ENCODE results near the gene KRTCAP3. TPM values are rescaled to one million over a fixed set of nuclear protein-coding genes. Genes with fewer than 3 reads are reported as not detected.
"Not testable (repeated sequence)": the region's sequence is repeated elsewhere in the genome, so short reads cannot be mapped to it uniquely, and the experiment has no call there.

KRTCAP3 gene, protein sequence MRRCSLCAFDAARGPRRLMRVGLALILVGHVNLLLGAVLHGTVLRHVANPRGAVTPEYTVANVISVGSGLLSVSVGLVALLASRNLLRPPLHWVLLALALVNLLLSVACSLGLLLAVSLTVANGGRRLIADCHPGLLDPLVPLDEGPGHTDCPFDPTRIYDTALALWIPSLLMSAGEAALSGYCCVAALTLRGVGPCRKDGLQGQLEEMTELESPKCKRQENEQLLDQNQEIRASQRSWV
- 0.34 and 0.50 TPM in 2 replicates for total RNA-seq (2014; rRNA removed; shearing (Covaris generic))
- 0.36 TPM in 1 of 2 replicates, not detected in the other for polyA plus RNA-seq (2015; cell fraction: cytosol; rRNA removed)
- polyA plus RNA-seq (2015; cell fraction: nucleus; rRNA removed), result 4.5 and 5.6 TPM in 2 replicates

DNA sequence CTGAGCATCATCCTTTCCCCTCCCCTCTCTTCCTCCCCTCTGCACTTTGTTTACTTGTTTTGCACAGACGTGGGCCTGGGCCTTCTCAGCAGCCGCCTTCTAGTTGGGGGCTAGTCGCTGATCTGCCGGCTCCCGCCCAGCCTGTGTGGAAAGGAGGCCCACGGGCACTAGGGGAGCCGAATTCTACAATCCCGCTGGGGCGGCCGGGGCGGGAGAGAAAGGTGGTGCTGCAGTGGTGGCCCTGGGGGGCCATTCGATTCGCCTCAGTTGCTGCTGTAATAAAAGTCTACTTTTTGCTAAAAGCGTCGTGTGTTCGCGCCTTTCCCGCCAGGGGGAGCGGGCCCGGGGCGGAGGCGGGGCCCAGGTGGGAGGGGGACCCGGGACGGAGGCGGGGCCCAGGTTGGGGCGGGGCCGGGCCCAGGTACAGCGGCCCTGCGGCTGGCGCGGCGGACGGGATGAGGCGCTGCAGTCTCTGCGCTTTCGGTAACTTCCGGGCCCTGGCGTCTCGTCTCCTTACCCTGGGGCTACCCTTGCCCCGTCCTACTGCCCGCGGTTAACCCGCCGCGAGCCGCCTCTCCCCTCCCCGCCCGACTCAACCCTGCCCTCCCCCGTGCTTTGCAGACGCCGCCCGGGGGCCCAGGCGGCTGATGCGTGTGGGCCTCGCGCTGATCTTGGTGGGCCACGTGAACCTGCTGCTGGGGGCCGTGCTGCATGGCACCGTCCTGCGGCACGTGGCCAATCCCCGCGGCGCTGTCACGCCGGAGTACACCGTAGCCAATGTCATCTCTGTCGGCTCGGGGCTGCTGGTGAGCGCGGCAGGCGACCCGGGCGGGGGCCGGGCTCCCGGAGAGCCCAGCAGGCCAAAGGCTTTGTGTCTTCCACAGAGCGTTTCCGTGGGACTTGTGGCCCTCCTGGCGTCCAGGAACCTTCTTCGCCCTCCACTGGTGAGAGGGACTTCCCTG is at the start of gene KRTCAP3:
Gene KRTCAP3, plus strand, starts transcription at position 424 of the 962 bp plus-strand sequence. Its CDS starts 32 bp downstream, at position 456.
- no peak for DNase-seq (ENCODE audit: low read depth)

DNA sequence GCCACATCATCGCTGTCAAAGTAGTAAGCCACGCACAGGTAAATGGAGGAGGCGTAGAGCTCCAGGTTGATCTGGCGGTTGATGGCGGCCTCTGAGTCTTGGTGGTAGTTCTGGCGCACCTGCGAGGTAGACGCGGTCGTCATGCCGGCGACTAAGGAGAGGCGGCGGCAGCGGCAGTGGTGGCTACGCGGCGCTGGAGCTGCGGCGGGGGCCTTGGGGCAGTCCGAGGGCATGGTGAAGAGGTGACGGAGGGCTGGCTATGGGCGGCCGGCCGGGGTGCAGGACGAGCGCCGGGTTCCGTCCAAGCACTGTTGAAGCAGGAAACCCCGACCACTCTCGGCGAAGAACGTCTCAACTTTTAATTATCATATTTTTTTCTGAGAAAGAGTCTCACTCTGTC is 49.0 kb upstream of the KRTCAP3 start:
- DNase-seq (ENCODE audit: low read depth), result no peak

DNA sequence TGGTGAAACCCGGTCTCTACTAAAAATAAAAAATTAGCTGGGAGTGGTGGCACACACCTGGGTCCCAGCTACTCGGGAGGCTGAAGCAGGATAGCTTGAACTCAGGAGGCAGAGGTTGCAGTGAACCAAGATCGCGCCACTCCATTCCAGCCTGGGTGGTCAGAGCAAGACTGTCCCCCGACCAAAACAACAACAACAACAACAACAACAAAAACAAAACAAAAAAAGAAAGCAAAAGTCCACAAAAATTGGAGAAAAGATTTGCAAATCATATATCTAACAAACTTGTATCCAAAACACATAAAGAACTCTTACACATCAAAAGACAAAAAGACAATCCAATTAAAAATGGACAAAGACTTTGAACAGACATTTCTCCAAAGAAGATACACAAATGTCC is 43.2 kb upstream of the KRTCAP3 start:
- DNase-seq (ENCODE audit: low read depth), result no peak

DNA sequence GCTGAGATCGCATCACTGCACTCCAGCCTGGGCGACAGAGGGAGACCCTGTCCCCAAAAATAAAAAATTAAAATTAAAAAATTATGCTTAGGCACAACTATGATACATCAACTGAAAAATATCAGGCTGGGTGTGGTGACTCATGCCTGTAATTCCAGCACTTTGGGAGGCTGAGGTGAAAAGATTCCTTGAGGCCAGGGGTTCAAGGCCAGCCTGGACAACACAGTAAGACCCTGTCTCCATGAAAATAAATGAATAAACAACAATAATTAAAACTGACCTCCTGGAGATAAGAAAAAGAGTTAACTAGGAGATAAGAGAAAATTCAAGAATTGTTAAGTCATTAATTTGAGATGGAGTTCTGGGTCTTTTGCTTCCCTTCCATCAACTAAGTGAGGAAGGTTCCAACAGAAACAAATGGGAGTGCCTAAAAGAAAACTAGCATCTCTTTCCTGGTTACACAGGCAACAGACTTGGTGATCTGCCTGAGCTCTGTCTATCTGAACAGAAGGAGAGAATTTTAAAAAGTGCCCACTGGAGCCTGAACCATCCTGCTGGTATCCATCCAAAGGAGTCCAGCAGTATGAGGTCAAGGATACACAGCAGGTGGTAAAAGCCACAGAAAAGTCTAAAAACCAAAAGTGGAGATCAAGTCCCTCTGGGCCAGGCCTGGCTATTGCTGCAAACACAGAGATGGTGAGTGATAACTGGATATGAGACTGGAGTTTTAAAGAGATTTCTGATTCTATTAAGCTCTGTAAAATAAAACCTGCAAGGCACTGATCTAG is 41.6 kb upstream of the KRTCAP3 start:
- DNase-seq (ENCODE audit: low read depth), result no peak

DNA sequence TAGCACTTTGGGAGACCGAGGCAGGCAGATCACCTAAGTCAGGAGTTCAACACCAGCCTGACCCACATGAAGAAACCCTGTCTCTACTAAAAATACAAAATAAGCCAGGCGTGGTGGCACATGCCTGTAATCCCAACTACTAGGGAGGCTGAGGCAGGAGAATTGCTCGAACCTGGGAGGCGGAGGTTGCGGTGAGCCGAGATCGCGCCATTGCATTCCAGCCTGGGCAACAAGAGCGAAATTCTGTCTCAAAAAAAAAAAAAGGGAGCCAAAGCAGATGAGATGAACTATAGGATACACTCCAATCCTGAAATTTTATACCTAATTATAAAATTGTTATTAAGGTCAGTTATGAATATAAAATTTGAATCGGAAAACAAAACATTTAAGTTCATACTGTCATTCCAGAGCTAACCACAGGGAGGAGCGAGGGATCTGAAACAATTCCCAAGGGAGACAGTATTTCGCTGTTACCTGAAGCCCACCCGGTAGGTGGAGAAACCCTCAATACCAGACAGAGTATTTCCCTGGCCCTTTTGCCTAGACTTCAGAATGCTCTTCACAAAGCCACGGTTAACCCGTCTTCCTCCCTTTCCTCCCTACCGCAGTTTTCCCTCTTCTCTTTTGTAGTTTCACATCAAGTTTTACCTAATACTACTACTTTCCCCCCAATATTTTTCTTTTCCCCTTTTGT is 34.2 kb upstream of the KRTCAP3 start:
- peak; percentile 53 for DNase-seq (ENCODE audit: low read depth)

DNA sequence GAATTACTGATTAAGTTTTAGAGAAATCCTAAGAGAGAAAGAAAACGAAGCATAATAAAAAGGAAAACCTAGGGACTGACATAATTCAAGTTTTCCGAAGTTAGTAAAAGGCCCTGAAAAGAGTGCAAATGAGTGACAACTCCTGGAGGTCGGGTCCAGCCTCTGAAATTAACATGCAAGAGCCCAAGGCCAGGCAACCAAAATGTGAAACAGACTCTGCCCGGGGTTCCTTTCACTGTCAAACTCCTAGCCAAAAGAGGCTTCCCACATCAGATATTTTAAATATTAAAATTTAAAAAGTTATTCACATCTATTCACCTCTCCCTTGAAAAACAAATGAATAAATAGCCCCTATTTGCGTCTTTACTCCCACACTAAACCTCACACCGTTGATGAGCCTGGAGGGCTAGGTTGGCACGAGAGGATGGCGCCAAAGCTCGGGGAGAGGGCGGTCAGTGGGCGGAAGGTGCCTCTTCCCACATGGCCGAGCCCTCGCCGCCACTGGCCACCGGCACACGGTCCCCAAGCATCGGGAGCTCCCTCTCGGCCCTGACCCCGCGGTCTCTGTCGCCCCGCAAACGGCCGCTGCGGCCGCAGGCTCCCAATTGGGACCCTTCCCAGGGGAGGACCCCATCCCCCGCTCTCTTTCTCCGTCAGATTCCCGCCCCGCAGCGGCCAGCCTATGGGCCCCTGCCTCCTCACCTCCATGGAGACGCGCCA is 33.4 kb upstream of the KRTCAP3 start:
- no peak for DNase-seq (ENCODE audit: low read depth)

DNA sequence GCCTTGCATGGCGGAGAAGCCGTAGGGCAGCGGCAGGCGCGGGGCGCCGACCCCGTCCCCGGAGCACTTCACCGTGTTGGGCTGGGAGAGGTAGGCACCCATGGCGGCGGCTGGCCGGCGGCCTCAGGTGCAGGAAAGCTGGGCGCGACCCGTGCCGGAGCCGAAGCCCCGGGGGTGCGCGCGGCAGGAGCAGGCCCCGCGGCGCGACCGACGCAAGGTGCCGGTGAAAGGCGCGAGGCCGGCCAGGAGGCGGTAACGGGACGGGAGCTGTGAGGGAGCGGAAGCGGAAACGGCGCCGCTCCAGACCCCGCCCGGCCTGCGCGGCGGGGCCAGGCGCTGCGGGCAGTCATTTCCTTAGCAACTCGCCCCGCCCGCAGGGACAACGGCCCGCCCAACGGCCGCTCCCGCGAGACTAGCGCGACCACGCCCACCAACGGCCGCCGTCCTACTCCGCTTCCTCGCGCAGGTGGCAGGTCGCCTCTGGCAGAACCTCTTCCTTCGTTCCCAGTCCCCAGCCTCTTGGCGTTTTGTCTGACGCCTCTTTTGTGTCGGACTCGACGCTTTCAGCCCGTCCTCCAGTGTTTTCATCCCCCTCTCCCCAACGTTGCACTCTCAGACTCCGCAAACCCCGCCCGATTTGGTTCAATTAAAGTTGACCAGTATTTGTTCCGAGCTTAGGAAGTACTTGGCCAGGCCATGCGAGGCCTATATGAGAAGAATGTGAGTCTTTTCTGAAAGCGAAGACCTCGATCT is 32.7 kb upstream of the KRTCAP3 start, which contains the start of gene PPM1G:
Gene PPM1G, minus strand, starts transcription at position 271 of the 753 bp plus-strand sequence. Its CDS starts 169 bp downstream, at position 102.
- peak; percentile 94 for DNase-seq (ENCODE audit: low read depth)

DNA sequence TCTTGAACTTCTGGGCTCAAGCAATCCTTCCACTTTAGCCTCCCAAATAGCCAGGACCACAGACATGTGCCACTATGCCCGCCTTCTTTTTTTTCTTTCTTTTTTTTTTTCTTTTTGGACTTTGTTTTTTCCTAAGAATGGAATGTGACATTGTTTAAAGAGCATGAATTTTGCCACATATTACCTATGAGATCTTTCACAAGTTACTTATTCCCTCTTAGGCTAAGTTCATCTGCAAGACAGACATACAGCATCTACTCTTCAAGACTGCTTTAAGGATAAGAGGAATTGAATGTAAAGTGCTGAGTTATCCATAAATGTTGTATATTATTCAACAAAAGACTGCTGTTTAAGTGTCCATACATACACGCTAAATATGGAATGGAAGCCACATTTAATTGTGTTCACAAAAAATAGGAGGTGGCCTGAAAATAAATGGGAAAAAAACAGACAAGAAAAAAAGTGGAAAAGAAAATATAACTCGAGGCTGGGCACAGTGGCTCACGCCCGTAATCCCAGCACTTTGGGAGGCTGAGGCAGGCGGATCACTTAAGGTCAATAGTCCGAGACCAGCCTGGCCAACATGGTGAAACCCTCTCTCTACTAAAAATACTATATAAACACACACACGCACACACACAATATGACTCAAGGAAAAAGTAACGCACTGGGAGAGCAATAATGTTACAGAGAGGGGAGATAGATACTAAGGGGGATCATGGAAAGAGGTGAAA is 29.6 kb upstream of the KRTCAP3 start:
- DNase-seq (ENCODE audit: low read depth), result no peak

DNA sequence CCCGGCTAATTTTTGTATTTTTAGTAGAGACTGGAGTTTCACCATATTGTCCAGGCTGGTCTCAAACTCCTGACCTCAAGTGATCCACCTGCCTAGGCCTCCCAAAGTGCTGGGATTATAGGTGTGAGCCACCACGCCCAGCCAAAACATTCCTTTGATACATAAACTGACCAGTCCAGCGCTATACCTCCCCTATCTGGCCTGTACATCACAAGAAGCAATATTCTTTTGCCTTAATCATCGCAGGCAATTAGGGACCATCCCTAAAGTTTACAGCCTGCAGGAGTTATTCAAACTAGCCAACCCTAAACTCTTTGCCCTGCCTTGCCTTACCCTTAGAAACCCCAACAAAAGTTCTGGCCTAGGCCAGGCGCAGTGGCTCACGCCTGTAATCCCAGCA is 26.0 kb upstream of the KRTCAP3 start:
- DNase-seq (ENCODE audit: low read depth), result no peak

DNA sequence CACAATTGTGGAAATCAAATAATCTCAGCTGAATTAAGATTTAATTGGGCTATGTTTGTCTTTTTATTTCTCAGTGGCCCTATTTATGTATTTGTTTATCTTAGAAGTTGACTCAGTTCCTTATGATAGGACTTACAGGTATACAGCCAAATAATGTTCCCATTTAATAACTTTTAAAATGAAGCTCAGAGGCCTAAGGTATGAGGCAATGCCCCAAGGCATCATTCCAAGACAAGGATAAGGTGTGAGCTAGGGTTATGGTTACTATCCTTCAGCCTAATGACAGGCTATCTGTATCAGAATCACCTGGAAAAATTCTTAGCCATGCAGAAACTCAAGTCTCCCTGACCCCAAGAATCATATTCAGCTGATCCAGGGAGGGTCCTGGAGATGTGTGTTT is 21.2 kb upstream of the KRTCAP3 start:
- DNase-seq (ENCODE audit: low read depth), result no peak

DNA sequence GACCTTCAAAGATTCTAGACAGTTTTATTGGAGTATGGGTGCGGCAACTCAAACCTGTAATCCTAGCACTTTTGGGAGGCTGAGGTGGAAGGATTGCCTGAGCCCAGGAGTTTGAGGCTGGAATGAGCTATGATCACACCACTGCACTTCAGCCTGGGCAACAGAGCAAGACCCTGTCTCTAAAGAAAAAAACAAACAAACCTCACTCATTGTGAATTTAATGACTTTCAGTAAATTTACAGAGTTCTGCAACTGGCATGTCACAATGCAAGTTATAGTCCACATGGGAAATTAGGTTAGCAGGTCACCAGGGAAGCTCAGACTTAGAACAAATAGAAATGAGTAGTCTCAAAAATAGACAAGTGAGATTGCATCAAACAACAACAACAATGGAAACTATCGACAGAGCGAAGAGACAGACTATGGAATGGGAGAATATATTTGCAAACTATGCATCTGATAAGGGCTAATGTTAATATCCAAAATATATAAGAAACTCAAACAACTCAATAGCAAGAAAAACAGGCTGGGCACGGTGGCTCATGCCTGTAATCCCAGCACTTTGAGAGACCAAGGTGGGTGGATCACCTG is 20.4 kb upstream of the KRTCAP3 start:
- DNase-seq (ENCODE audit: low read depth), result no peak

DNA sequence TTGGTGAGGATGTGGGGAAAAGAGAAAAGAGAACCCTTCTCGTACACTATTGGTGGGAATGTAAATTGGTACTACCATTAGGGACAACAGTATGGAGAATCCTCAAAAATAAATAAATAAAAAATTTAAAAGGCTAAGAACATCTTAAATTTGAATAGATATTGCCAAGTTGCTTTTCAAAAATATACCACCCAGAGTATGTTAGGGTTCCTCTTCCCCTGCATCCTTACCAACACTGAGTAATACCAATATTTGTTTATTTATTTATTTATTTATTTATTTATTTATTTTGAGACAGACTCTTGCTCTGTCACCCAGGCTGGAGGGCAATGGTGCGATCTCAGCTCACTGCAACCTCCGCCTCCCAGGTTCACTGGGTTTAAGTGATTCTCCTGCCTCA is 19.2 kb upstream of the KRTCAP3 start:
- DNase-seq (ENCODE audit: low read depth), result no peak

DNA sequence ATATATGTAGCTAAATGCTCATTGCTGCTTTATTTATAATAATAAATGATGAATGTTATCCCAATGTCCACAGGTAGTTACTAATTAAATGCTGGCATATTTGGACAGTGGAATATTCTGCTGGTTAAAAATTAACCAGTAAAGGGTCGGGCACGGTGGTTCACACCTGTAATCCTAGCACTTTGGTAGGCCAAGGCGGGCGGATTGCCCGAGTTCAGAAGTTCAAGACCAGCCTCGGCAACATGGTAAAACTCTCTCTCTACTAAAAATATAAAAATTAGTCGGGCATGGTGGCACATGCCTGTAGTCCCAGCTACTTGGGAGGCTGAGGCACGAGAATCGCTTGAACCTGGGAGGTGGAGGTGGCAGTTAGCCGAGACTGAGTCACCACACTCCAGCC is 17.1 kb upstream of the KRTCAP3 start:
- DNase-seq (ENCODE audit: low read depth), result not testable (repeated sequence)

DNA sequence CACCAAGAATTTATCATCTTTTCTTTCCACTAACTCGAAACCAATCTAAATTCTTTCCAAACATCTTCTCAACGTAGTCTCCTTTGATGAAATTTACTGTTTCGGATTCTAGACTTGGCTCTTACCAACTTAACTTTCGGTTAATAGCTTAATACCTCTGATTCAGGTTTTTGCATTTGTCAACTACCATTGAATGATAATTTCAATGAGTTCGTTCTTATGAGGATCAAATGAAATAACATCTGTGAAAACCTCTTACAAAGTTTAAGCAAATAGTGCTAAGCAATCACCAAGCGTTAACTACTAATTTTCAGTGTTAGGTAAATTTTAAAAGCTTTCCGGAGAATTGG is 14.3 kb upstream of the KRTCAP3 start:
- no peak for DNase-seq (ENCODE audit: low read depth)

DNA sequence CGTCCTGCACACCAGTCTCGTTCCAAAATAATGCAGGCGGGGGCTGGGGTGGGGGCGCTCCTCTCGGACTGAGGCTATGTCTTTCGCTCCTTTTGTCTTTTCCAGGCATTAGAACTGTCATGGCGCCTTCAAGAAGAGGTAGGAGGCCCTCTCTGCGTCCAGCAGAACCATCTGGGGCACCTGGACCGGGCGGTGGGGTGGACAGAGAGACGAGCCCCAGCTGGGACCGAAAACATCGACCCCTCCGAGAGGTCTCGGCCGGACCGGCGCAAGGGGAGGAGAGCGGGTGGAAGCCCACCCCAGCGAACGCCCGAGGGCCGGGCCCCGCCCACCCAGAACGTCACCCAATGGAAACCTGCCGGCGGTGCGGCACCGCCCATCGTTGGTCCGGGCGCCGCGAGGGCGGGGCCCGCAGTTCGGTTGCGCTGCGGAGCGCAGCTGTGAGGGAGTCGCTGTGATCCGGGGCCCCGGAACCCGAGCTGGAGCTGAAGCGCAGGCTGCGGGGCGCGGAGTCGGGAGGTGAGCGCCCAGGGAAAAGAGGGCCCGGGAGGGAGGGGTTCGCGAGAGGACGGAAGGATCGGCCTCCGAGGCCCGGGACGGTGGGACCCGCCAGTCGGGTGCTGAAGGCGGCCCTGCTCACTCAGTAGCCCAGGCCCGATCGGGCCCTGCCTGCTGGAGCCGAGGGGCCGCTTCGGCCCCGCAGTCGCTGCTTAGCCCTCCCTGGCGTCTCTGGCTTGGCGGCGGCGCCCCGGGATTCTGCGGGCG is 13.8 kb upstream of the KRTCAP3 start, which contains the start of gene NRBP1:
Gene NRBP1, plus strand, starts transcription at position 419 of the 765 bp plus-strand sequence. CDS start 4,643 bp downstream, outside the sequence.
- DNase-seq (ENCODE audit: low read depth), result peak; percentile 85

DNA sequence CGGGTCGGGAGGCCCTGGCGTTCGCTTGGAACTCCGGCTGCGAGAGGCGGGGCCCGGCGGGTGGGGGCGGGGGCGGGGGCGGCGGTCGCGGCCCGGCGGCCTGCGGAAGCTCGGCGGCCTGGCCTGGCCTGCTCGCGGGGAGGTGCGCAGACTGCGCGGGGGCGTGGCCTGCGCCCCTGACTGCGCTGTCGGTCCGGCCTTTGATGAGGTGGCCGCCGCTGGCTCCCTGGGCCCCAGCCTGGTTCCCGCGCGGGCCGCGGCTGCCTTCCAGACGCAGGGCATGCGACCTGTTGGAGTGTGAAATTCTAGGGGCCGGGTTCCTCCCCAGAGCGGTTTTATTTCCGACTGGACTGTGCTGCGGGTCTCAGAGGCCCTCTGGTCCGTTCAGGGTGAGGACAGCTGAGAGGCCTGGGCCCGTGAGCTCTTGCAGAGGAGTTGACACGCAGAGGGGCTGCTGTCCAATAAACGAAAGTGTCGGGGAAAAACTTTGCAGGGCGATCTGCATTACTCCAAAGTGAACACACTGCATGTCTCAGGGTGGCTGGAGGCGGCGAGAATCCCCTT is 13.1 kb upstream of the KRTCAP3 start:
- peak; percentile 85 for DNase-seq (ENCODE audit: low read depth)

DNA sequence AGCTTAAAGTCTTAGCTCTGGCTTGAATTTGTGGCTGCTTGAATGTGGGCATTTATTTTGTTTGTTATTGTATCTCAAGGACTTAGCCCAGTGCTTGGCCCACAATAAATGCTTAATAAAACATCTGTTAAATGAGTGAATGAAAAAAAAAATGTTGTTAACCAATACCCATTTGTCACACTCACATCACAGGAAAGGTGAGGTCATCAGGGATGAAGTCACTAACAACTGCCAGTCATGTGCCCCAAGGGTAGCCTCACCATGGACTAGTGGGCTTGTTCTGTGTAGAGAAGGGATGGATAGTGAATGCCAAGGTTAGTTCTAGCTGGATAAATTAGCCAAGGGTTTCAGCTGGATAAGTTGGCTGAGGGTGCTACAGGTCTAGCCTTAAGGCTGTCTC is 10.8 kb upstream of the KRTCAP3 start:
- DNase-seq (ENCODE audit: low read depth), result peak; percentile 67

Measured in HT1080 (cell line).